ENCODE results near the gene INA. TPM values are rescaled to one million over a fixed set of nuclear protein-coding genes. Genes with fewer than 3 reads are reported as not detected.

Gene INA
- total and polyA plus RNA-seq, 7 donors: 0.06 to 0.08 TPM; not detected in 5

- H3K27me3 ChIP-seq (ENCODE audit: insufficient read depth in 3 of 3, low read length in 2 of 3): no peaks in the 10 kb centered on the region
- H3K27ac ChIP-seq: no peak overlapping the region
- peaks cover 0 to 96% of the 10 kb centered on the region in 2 donors for H3K36me3 ChIP-seq (ENCODE audit: insufficient read depth in 1 of 2, low read depth in 1 of 2)
- H3K4me3 ChIP-seq: no peak overlapping the region
- ATAC-seq: no peak
- no peak for TF ChIP-seq CTCF (IDR thresholded peaks at IDR 0.05)
- no peaks in the 10 kb centered on the region for H3K4me1 ChIP-seq
- 96 to 97% (median 96%) methylated on average over 5 of the region's 5 CpGs for WGBS, 3 donors
- no peak for DNase-seq
- no peaks in the 10 kb centered on the region for H3K9me3 ChIP-seq
- intact Hi-C loops (cut with DNase I): no loop called here
Measured at GRCh38 chr10:103307594-103307993, 30.7 kb downstream of the INA start.

GRCh38 chr10:103310197-103310596 lies 33.3 kb downstream of the INA start:
- no peak for ATAC-seq

GRCh38 chr10:103316087-103316486 lies 39.1 kb downstream of the INA start:
- no peaks in the 10 kb centered on the region for H3K27me3 ChIP-seq (ENCODE audit: insufficient read depth in 3 of 3, low read length in 2 of 3)
- TF ChIP-seq CTCF (IDR thresholded peaks at IDR 0.05): no peak
- H3K4me3 ChIP-seq: no peak overlapping the region
- intact Hi-C loops (cut with DNase I): no loop called here
- H3K9me3 ChIP-seq: no peaks in the 10 kb centered on the region
- peaks cover 0 to 67% of the 10 kb centered on the region in 2 donors for H3K36me3 ChIP-seq (ENCODE audit: insufficient read depth in 1 of 2, low read depth in 1 of 2)
- H3K4me1 ChIP-seq: no peaks in the 10 kb centered on the region
- H3K27ac ChIP-seq: no peak overlapping the region
- no peak for DNase-seq
- no peak for ATAC-seq

More at GRCh38 chr10:103310197-103310596, 33.3 kb downstream of the INA start:
- no peaks in the 10 kb centered on the region for H3K27me3 ChIP-seq (ENCODE audit: insufficient read depth in 3 of 3, low read length in 2 of 3)
- TF ChIP-seq CTCF (IDR thresholded peaks at IDR 0.05): no peak
- H3K9me3 ChIP-seq: no peaks in the 10 kb centered on the region
- H3K4me1 ChIP-seq: no peaks in the 10 kb centered on the region
- peaks cover 0 to 90% of the 10 kb centered on the region in 2 donors for H3K36me3 ChIP-seq (ENCODE audit: insufficient read depth in 1 of 2, low read depth in 1 of 2)
- 83 to 88% (median 85%) methylated on average over 1 of the region's 1 CpG for WGBS, 3 donors
- DNase-seq: no peak
- H3K27ac ChIP-seq: no peak overlapping the region
- intact Hi-C loops (cut with DNase I): no loop called here
- H3K4me3 ChIP-seq: no peak overlapping the region

GRCh38 chr10:103327906-103328305 lies 51.0 kb downstream of the INA start:
- no peaks in the 10 kb centered on the region for H3K9me3 ChIP-seq
- intact Hi-C loops (cut with DNase I): loop anchor here in 1 of 2 donors (10.0 kb wide), 1 partner anchor 233 kb away; no protein-coding TSS in a partner anchor
- WGBS, 3 donors: 84 to 96% (median 95%) methylated on average over 7 of the region's 7 CpGs
- no peak for TF ChIP-seq CTCF (IDR thresholded peaks at IDR 0.05)
- no peaks in the 10 kb centered on the region for H3K27me3 ChIP-seq (ENCODE audit: insufficient read depth in 3 of 3, low read length in 2 of 3)
- ATAC-seq (no peak), DNase-seq (no peak)
- H3K27ac ChIP-seq: no peak overlapping the region
- peaks cover 5 to 88% of the 10 kb centered on the region in 2 donors for H3K36me3 ChIP-seq (ENCODE audit: insufficient read depth in 1 of 2, low read depth in 1 of 2)
- H3K4me3 ChIP-seq: no peak overlapping the region
- H3K4me1 ChIP-seq: no peaks in the 10 kb centered on the region

GRCh38 chr10:103333934-103334520 lies 57.1 kb downstream of the INA start:
- 90 to 98% (median 97%) methylated on average over 2 of the region's 2 CpGs for WGBS, 3 donors
- no peak for ATAC-seq
- intact Hi-C loops (cut with DNase I): loop anchor here (2.0 to 5.0 kb wide), 2 partner anchors 417 kb away; partner anchors contain the start of gene CNNM2 (in 1 of the 2)
- Histone ChIP-seq H3K4me1 (no peaks in the 10 kb centered on the region), H3K9me3 (no peaks in the 10 kb centered on the region), H3K36me3 (ENCODE audit: insufficient read depth in 1 of 2, low read depth in 1 of 2) (peaks cover 2 to 80% of the 10 kb centered on the region in 2 donors), H3K27me3 (ENCODE audit: insufficient read depth in 3 of 3, low read length in 2 of 3) (no peaks in the 10 kb centered on the region), H3K4me3 (no peak overlapping the region), H3K27ac (no peak overlapping the region)
- DNase-seq: no peak
- TF ChIP-seq CTCF (IDR thresholded peaks at IDR 0.05): peak; percentile 67

Measured in psoas muscle (tissue), 8 donors.